K562 (cell line): Measurements from ENCODE around the gene ZC3H10. TPM values are rescaled to one million over a fixed set of nuclear protein-coding genes. Genes with fewer than 3 reads are reported as not detected.
A peak's percentile ranks its signal among the peaks of the same experiment; 100 is the strongest.

Experiments used
- BACH1 ChIP-seq: fragments of 200-800 bp; sonication (Bioruptor generic); IDR thresholded peaks from 2 replicates; pipeline ENCODE4 v1.6.1; 2016; ENCODE audit warnings: missing genetic modification characterization, missing compliant biosample characterization
- BRF1 ChIP-seq: IDR thresholded peaks from 3 replicates; pipeline ENCODE4 v1.6.1; 2011; ENCODE audit warnings: borderline replicate concordance, mild to moderate bottlenecking; ENCODE audit not compliant: insufficient read length; ENCODE audit errors: extremely low read depth
- CXXC5 ChIP-seq: fragments of 250-450 bp; sonication (Bioruptor Pico); IDR thresholded peaks from 2 replicates; pipeline ENCODE4 v1.8.0; 2022; ENCODE audit warnings: inconsistent platforms, mild to moderate bottlenecking, moderate library complexity
- EHMT2 ChIP-seq: fragments of 450-650 bp; IDR thresholded peaks from 2 replicates; pipeline ENCODE4 v1.6.1; 2018; ENCODE audit warnings: antibody characterized with exemption
- HDAC6 ChIP-seq: IDR thresholded peaks from 2 replicates; pipeline ENCODE4 v1.6.1; 2012; ENCODE audit warnings: low read depth, mild to moderate bottlenecking, control low read depth, inconsistent platforms, low read length, moderate library complexity
- HMGN3 ChIP-seq: IDR thresholded peaks from 2 replicates; pipeline ENCODE4 v1.6.1; 2011; ENCODE audit warnings: borderline replicate concordance, low read depth, mild to moderate bottlenecking, mixed read lengths, low read length; ENCODE audit not compliant: insufficient read length; ENCODE audit errors: extremely low read depth
- HOXB6 ChIP-seq: fragments of 250-450 bp; sonication (Bioruptor Pico); IDR thresholded peaks from 2 replicates; pipeline ENCODE4 v1.5.1; 2022; ENCODE audit warnings: mild to moderate bottlenecking, borderline replicate concordance
- KDM4B ChIP-seq, 2 experiments: fragments of 450-650 bp in 1 of 2; sonication (generic) in 1 of 2; IDR thresholded peaks; 2 replicates each; pipeline ENCODE4 v1.6.1; 2016 to 2017; ENCODE audit warnings: borderline replicate concordance in 2 of 2, antibody characterized with exemption in 1 of 2, low read depth in 1 of 2, mild to moderate bottlenecking in 1 of 2
- MED1 ChIP-seq: sonication (generic); formaldehyde crosslinking; IDR thresholded peaks from 2 replicates; pipeline ENCODE4 v1.8.1; 2023; ENCODE audit warnings: missing genetic modification reagents, borderline replicate concordance
- MTA2 ChIP-seq: fragments of 450-650 bp; IDR thresholded peaks from 2 replicates; pipeline ENCODE4 v1.6.1; 2016; ENCODE audit warnings: low read depth
- SMAD2 ChIP-seq: fragments of 150-350 bp; IDR thresholded peaks from 2 replicates; pipeline ENCODE4 v1.6.1; 2014; ENCODE audit warnings: low read depth, mild to moderate bottlenecking, low read length
- ZNF197 ChIP-seq: fragments of 200-800 bp; sonication (Bioruptor generic); IDR thresholded peaks from 2 replicates; pipeline ENCODE4 v1.6.1; 2016; ENCODE audit warnings: low read depth, missing genetic modification characterization, missing compliant biosample characterization
- ZNF57 ChIP-seq: fragments of 450-650 bp; formaldehyde crosslinking; IDR thresholded peaks from 2 replicates; pipeline ENCODE4 v1.4.0; 2020; ENCODE audit warnings: mild to moderate bottlenecking, moderate library complexity
- ZNF76 ChIP-seq: fragments of 250-450 bp; sonication (Bioruptor Pico); IDR thresholded peaks from 2 replicates; pipeline ENCODE4 v1.4.0; 2020; ENCODE audit warnings: mild to moderate bottlenecking, moderate library complexity, borderline replicate concordance
- polyA plus RNA-seq, 8 experiments: library from polyadenylated mRNA; depleted of rRNA in 4 of 8; stranded (reverse) in 5 of 8; unstranded in 3 of 8; fragments of >200 nt; fragmentation: Nextera tagmentation in 2 of 8; fragmentation: Illumina TruSeq in 1 of 8; extraction: Ambion mirVana in 2 of 8; extraction: Trizol in 1 of 8; gene quantifications; 2 replicates each; pipeline versions ENCODE4 v1.2.1 to v1.2.3, GENCODE V29; 2011 to 2014; ENCODE audit warnings: inconsistent platforms in 1 of 8, missing spikeins in 1 of 8
- total RNA-seq, 7 experiments: library from RNA; depleted of rRNA in 6 of 7; stranded (reverse); fragments of >200 nt in 6 of 7; fragmentation: Illumina TruSeq in 2 of 7; extraction: Trizol in 2 of 7; gene quantifications; 2 replicates each; pipeline versions ENCODE4 v1.2.1 to v1.2.3, GENCODE V29; 2011 to 2021; ENCODE audit warnings: low replicate concordance in 1 of 7
- TF ChIP-seq, protein P1 (sequence below): sonication (generic); formaldehyde crosslinking; IDR thresholded peaks from 2 replicates; pipeline ENCODE4 v1.8.1; 2023; ENCODE audit warnings: mild to moderate bottlenecking, missing genetic modification reagents
- TF ChIP-seq, protein P2 (sequence below): fragments of 450-650 bp; IDR thresholded peaks from 2 replicates; pipeline ENCODE4 v1.6.1; 2017; ENCODE audit warnings: antibody characterized with exemption, mild to moderate bottlenecking
- TF ChIP-seq, protein P3 (sequence below): fragments of 250-450 bp; sonication (Bioruptor Pico); IDR thresholded peaks from 2 replicates; pipeline ENCODE4 v1.5.0; 2020; ENCODE audit warnings: mild to moderate bottlenecking
- TF ChIP-seq, protein P4 (sequence below): fragments of 250-450 bp; sonication (Bioruptor Pico); IDR thresholded peaks from 2 replicates; pipeline ENCODE4 v1.4.0; 2020; ENCODE audit warnings: mild to moderate bottlenecking, moderate library complexity

The ZC3H10 gene
- total and polyA plus RNA-seq, 9 of the 15 experiments (the other 6 are each of a cell fraction or from before 2014, with no cell fraction given) = 0.31 to 4.1 (median 1.6) TPM

DNA sequence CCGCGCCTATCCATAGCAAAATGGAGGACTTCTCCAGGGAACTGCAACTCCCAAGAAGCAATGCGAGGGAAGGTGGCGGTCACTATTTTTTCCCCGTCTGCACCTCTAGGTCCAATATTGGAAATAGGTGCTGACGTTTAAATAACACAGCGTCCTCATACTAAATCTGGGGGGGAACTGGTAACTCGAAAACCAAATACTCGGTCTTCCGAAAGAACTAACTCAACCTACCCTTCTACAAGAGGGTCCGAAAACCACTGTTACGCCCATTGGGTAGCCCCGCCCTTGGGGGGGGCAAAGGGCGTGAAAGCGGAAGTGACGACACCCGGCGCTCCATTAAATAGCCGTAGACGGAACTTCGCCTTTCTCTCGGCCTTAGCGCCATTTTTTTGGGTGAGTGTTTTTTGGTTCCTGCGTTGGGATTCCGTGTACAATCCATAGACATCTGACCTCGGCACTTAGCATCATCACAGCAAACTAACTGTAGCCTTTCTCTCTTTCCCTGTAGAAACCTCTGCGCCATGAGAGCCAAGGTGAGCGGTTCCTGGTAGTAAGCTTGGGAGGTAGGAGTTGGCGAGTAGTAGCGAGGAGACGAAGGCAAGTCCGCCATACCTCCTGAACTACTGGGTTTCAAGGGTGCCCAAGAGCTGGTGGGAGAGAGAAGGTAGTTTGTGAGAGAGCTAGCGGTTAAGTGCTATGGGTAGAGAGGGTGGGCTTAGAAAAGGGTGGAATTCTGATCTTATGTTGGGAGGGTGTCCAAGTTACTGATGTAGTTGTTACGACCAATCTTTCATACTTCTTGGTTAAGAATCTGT lies 1.6 kb upstream of the ZC3H10 start, which contains the start of gene RPL41 (continued):
- TF ChIP-seq, protein P1, sequence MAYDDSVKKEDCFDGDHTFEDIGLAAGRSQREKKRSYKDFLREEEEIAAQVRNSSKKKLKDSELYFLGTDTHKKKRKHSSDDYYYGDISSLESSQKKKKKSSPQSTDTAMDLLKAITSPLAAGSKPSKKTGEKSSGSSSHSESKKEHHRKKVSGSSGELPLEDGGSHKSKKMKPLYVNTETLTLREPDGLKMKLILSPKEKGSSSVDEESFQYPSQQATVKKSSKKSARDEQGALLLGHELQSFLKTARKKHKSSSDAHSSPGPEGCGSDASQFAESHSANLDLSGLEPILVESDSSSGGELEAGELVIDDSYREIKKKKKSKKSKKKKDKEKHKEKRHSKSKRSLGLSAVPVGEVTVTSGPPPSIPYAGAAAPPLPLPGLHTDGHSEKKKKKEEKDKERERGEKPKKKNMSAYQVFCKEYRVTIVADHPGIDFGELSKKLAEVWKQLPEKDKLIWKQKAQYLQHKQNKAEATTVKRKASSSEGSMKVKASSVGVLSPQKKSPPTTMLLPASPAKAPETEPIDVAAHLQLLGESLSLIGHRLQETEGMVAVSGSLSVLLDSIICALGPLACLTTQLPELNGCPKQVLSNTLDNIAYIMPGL (CRISPR knock-in tag) = peak; percentile 69; the same call in 1 of the 2 replicates
- TF ChIP-seq SMAD2 (no peak), MTA2 (no peak), MED1 (no peak), HMGN3 (no peak), CXXC5 (CRISPR knock-in tag) (peak; percentile 70), ZNF76 (CRISPR knock-in tag) (no peak), HOXB6 (CRISPR knock-in tag) (no peak), ZNF197 (CRISPR knock-in tag) (no peak), EHMT2 (no peak), KDM4B (IDR thresholded peaks at IDR 0.05; ENCODE audit: borderline replicate concordance in 2 of 2, low read depth in 1 of 2) (peak in 1 of 2 experiments; percentile 78; a peak in 1 of 4 replicates), ZNF57 (CRISPR knock-in tag) (no peak), BACH1 (tag) (no peak; the same call in 1 of the 2 replicates), HDAC6 (no peak), BRF1 (no peak)
- TF ChIP-seq, protein P2, sequence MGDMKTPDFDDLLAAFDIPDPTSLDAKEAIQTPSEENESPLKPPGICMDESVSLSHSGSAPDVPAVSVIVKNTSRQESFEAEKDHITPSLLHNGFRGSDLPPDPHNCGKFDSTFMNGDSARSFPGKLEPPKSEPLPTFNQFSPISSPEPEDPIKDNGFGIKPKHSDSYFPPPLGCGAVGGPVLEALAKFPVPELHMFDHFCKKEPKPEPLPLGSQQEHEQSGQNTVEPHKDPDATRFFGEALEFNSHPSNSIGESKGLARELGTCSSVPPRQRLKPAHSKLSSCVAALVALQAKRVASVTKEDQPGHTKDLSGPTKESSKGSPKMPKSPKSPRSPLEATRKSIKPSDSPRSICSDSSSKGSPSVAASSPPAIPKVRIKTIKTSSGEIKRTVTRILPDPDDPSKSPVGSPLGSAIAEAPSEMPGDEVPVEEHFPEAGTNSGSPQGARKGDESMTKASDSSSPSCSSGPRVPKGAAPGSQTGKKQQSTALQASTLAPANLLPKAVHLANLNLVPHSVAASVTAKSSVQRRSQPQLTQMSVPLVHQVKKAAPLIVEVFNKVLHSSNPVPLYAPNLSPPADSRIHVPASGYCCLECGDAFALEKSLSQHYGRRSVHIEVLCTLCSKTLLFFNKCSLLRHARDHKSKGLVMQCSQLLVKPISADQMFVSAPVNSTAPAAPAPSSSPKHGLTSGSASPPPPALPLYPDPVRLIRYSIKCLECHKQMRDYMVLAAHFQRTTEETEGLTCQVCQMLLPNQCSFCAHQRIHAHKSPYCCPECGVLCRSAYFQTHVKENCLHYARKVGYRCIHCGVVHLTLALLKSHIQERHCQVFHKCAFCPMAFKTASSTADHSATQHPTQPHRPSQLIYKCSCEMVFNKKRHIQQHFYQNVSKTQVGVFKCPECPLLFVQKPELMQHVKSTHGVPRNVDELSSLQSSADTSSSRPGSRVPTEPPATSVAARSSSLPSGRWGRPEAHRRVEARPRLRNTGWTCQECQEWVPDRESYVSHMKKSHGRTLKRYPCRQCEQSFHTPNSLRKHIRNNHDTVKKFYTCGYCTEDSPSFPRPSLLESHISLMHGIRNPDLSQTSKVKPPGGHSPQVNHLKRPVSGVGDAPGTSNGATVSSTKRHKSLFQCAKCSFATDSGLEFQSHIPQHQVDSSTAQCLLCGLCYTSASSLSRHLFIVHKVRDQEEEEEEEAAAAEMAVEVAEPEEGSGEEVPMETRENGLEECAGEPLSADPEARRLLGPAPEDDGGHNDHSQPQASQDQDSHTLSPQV = peak; percentile 62; the same call in 1 of the 2 replicates
- TF ChIP-seq, protein P3, sequence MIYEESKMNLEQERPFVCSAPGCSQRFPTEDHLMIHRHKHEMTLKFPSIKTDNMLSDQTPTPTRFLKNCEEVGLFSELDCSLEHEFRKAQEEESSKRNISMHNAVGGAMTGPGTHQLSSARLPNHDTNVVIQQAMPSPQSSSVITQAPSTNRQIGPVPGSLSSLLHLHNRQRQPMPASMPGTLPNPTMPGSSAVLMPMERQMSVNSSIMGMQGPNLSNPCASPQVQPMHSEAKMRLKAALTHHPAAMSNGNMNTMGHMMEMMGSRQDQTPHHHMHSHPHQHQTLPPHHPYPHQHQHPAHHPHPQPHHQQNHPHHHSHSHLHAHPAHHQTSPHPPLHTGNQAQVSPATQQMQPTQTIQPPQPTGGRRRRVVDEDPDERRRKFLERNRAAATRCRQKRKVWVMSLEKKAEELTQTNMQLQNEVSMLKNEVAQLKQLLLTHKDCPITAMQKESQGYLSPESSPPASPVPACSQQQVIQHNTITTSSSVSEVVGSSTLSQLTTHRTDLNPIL = no peak
- TF ChIP-seq, protein P4, sequence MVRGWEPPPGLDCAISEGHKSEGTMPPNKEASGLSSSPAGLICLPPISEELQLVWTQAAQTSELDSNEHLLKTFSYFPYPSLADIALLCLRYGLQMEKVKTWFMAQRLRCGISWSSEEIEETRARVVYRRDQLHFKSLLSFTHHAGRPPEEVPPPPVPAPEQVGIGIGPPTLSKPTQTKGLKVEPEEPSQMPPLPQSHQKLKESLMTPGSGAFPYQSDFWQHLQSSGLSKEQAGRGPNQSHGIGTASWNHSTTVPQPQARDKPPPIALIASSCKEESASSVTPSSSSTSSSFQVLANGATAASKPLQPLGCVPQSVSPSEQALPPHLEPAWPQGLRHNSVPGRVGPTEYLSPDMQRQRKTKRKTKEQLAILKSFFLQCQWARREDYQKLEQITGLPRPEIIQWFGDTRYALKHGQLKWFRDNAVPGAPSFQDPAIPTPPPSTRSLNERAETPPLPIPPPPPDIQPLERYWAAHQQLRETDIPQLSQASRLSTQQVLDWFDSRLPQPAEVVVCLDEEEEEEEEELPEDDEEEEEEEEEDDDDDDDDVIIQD = no peak
